NCI-H2196 (cell line): Measurements from ENCODE around the gene KLK14.

Experiments used
- DNase-seq: peaks from one replicate; lab custom pipeline; 2025; ENCODE audit not compliant: unreplicated experiment; lab: John Stamatoyannopoulos, UW

Gene KLK14, protein sequence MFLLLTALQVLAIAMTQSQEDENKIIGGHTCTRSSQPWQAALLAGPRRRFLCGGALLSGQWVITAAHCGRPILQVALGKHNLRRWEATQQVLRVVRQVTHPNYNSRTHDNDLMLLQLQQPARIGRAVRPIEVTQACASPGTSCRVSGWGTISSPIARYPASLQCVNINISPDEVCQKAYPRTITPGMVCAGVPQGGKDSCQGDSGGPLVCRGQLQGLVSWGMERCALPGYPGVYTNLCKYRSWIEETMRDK

DNA sequence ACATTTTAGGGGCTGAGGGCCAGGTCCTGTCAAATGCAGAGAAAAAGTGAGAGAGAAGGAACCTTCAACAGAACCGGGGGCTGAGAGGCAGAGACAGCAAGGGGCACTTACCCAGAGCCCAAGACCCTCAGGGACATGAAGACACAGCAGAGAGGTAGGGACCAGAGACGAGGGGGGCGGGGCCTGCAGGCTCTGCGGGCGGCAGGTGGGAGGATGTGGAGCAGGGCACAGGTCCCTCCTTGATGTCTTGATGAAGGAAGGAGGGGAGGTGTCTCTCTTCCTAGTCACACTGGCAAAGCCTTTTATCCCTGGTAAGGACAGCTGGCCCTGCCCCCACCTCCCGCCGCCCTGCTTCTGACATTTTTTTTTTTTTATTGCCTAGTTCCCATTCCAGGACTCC, at the start of gene KLK14:
TSS of gene KLK14 (minus strand) at position 277 of the 400 bp plus-strand sequence. CDS start at position 4, 273 bp downstream.
- no peak for DNase-seq

DNA sequence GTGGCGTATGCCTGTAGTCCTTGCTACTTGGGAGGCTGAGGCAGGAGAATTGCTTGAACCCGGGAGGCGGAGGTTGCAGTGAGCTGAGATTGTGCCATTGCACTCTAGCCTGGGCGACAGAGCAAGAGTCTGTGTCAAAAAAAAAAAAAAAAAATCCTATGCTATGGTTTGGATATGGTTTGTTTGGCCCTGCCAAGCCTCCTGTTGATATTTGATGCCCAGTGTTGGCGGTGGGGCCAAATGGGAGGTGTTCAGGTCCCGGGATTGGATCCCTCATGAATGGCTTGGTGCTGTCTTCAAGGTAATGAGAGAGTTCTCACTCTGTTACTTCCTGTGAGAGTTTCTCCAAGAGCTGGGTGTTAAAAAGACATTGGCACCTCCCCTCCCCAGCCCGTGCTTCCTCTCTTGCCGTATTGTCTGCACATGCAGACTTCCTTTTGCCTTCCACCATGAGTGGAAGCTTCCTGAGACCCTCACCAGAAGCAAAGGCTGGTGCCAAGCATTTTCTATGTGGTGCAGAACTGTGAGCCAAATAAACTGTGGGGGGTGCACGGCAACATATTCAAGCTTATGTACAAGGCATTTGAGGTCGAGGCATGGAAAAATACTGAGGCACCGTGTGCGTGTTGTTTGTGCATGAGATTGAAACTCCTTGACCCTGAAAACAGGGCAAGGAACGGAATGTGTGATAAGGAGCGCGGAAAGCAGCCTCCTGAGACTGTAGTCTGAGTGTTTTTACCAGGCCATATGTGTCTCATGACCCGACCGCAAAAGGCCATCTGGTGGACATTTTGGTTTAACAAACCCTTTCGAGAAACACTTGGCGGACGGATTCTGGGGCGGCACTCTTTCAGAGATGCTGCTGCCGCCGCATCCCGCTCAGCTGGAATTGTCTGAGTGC, 49.3 kb upstream of the KLK14 start:
- no peak for DNase-seq

DNA sequence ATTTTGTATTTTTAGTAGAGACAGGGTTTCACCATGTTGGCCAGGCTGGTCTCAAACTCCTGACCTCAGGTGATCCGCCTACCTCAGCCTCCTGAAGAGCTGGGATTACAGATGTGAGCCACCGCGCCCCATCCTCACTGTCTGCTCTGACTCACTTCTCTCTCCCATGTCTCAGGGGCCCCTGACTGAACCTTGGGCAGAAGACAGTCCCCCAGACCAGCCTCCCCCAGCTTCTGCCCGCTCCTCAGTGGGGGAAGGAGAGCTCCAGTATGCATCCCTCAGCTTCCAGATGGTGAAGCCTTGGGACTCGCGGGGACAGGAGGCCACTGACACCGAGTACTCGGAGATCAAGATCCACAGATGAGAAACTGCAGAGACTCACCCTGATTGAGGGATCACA, 47.0 kb upstream of the KLK14 start:
- DNase-seq = no peak

DNA sequence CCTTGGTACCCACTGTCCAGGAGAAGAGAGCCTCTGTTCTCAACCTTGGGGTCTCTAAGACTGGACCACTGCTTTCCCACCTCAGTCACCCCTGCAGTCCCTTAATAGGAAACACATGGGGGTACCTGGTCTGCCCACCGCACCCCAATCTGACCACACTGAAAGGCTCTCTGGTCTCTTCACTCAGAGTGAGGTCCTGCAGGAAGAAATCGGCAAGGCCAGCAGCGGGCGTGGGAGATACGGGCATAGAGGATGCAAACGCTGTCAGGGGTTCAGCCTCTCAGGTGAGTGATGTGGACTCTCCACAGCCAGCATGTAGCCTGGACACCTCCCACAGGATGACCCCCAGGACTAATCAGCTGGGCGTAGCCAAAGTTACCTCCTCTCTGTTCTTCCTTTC, 45.5 kb upstream of the KLK14 start:
- no peak for DNase-seq

DNA sequence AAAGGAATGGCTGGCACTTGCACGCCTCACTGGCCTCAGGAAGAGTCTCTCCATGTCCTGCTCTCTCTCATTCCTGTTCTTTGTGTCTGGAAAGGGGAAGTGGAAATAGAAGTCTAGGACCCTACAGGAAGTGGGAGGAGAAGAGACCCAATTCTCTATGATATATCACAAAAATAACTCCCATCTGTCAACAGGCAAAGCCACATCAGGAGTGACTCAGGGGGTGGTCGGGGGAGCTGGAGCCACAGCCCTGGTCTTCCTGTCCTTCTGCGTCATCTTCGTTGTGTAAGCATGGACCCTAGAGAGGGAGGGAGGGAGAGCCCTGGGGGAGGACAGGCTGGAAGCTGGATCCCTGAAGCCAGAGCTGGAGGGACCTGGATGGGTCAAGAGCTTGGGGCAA, 45.1 kb upstream of the KLK14 start:
- no peak for DNase-seq

DNA sequence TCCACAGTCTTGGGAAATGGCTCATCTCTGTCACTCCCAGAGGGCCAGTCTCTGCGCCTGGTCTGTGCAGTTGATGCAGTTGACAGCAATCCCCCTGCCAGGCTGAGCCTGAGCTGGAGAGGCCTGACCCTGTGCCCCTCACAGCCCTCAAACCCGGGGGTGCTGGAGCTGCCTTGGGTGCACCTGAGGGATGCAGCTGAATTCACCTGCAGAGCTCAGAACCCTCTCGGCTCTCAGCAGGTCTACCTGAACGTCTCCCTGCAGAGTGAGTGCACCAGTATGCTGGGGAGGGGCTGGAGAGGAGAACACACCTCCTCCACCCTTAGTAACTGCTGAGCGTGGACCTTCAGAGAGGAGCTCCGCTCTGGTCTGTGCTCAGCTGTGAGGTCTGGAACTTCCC, 44.3 kb upstream of the KLK14 start:
- no peak for DNase-seq

DNA sequence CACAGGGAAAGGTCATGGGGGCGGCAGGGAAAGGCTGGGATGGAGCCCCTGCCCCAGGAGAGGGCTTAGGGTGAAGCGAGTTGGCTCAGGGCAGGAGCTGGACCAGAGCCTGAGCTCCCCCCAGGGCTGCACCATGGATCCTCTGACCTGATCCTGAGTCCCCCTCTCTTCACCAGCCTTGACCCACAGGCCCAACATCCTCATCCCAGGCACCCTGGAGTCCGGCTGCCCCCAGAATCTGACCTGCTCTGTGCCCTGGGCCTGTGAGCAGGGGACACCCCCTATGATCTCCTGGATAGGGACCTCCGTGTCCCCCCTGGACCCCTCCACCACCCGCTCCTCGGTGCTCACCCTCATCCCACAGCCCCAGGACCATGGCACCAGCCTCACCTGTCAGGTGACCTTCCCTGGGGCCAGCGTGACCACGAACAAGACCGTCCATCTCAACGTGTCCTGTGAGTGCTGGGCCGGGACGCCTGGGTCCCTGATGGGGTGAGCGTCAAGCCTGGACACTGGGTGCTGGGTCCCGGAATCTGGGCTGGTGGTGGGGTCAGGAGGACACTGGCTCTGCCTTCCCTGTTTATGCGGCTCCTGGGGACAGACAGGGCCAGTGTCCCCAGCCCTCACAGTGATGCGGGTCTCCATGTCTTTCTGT, 42.9 kb upstream of the KLK14 start:
- no peak for DNase-seq

DNA sequence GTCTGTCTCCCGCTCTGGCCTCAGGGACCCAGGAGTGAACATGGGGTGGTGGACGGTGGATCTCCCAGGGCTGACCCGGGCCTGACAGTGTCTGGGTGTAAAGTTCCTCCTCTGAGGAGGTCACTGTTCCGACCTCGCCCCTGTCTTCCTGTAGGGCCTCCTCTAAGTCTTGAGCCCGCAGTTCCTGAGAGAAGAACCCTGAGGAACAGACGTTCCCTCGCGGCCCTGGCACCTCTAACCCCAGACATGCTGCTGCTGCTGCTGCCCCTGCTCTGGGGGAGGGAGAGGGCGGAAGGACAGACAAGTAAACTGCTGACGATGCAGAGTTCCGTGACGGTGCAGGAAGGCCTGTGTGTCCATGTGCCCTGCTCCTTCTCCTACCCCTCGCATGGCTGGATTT, 42.0 kb upstream of the KLK14 start, which contains the start of gene SIGLEC9:
TSS of gene SIGLEC9 (plus strand) at position 178 of the 400 bp plus-strand sequence. CDS start at position 247, 69 bp downstream.
- no peak for DNase-seq

DNA sequence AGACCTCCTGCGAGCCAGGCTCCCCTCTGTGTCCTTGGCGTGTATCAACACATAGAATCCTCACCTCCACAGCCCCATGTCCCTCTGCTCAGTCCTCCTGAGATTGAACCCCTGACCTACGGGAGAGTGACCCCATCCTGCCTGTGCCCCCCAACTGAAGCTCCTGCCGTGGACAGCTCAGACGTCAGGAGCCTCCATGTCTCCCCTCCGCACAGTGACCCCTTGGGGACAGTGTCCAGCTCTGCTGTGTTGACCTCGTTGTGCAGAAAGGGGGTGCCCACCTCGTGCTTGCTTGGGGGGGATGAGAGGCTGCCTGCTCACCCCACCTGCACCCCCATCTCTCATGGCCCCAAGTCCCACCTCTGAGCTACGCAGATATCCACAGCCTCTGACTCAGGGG, 41.5 kb upstream of the KLK14 start:
- DNase-seq = no peak

DNA sequence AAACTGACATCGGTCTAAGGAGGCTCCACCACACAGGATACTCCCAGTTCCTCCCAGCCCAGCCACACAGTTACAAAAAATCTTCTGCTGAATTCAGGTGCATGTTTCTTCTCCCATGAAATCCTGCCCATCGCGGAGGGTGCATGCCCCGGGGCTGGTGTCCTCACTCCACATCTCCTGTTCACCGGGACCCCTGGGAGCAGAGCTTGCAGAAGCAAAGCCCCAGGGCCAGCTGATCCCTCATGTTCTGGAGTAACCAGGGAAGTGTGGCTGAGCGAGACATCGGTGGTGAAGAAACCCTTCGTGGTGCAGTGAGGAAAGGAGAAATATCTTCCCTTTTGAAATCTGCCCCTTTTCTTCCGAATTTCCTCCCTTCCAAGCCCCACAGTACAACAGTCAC, 41.1 kb upstream of the KLK14 start:
- DNase-seq = no peak

DNA sequence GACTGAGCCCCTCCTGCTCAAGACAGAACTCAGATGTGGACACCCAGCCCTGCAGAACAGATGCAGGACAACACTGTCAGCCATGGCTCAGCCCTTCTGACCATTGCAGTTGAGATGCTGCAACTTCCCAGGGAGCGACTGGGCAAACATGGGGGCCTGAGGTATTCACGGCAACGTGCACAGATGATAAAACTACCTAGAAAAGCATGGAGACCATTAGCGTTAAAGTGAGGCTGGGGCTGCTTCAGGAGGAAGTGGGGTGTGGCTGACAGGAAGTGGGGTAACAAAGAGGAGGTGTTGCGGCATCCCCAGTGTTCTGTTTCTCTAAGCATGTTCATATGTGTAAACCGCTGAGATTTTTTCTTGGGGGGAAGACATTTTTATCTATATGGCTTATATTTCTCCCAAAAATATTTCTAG, 40.7 kb upstream of the KLK14 start:
- no peak for DNase-seq

DNA sequence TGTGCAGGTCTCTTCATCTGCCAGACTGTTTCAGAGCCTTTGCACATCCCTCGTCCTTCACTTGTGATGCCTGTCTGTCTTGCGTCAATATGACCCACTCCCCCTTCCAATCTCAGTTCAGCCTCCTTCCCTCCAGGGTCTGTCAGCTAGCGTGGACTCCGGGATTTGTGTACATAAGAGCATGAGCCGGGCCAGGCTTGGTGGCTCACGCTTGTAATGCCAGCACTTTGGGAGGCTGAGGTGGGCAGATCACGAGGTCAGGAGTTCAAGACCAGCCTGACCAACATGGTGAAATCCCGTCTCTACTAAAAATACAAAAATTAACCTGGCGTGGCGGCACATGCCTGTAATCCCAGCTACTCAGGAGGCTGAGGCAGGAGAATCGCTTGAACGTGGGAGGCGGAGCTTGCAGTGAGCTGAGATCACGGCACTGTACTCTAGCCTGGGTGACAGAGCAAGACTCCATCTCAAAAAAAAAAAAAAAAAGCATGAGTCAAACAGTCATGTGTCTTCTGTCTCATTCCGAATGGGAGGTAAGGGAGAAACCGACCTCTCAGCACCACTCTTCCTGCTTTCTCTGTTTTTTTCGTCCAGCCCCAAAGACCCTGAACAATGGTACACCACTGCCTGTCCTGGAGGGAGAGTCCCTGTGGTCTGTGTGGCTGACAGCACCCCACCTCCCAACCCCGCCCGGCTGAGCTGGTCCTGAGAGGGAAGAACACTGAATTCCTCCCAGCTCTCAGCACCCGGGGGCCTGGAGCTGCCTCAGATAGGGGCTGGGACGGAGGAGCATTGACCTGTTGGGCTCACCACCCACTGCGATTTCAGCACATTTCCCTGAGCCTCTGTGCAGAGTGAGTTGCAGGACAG, 39.7 kb upstream of the KLK14 start:
- DNase-seq = no peak

DNA sequence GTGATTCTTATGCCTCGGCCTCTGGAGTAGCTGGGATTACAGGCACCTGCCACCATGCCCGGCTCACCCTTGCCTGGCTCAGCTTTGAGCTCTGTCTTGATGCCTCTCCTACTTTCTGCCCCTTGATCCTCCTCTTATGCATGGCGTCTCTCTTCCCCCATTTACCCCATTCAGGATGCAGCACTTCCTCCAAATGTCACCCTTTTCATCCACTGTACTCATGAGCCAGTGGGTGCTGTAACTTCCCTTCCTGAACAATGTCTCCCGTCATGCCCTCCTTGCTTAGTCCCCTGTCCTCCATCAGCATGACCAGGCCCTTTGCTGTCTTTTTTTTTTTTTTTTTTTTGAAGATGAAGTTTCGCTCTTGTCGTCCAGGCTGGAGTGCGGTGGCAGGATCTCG, 38.6 kb upstream of the KLK14 start:
- DNase-seq = no peak

DNA sequence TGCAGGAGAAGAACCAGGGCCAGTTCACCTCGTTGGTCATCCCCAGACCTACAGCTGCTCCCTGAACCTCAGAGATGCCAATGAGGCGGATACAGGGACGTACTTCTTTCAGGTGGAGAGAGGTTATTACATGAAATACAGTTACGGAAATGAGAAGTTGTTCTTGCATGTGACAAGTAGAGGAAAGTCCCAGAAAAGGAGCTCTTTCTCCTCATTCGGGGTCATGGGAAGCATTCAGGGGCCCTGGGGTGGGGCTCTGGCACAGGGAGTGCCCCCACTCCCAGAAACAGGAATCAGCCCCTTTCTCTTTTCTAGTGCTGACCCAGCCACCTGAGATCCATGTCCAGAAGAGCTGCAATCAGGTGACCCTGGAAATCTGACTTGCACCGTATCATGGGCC, 37.5 kb upstream of the KLK14 start:
- no peak for DNase-seq

DNA sequence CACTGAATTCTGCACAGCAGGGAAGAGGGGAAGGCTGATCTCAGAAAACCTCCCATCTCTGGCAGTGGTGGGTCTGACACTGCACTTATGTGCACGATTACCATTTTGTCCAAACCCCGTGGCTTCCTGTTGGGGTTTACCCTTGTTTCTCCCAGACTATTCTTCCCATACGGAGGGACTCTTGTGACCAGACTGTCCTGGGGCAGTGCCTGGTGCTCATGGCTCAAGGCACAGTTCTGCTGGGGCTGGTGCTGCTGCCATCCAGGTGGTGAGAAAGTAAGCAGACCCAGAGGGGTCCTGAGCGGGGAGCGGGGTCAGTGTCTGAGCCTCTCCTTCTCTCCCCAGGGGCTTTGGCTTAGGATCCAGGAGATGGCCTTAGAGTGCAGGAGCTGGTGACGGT, 36.9 kb upstream of the KLK14 start:
- DNase-seq = no peak

DNA sequence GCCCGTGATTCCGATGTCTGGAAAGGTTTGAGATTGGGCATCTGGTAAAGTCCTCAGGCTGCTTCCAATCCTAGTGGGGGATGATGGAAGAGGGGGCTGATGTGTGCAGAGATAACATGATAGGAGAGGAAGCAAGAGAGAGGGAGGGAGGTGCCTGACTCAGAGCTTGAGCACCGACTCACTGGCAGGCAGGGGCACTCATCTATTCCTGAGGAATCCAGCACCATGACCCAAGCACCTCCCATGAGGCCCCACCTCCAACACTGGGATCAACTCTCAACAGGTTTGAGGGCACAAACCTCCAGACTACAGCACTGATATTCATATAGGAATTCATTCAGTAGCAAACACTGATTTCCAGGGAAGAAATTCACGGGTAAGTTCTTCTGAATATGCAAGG, 36.4 kb upstream of the KLK14 start:
- no peak for DNase-seq

DNA sequence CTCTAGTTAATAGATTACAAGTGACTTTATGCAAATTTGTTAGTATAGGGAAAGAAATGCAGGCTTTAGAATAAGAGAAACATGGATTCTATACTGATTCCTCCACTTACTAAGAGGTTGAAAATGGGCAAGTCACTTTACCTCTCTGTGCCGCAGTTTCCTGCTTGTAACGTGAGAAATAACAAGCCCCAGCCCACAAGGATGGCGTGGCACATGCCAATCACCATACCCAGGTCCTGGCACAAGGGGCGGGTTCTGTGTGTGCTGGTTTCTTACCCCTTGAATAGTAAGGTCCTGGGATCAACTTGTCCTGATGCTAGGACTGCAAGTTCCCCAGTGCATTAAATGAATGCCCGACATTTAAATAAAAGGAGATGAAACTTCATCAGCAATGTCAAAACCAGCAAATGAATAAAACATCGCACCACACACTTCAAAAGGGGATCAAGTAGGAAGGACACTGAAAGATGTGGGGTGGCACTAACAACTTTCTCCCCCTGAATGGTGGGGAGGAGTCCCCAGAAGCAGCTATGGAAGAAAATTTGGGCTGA, 34.1 kb upstream of the KLK14 start:
- DNase-seq = no peak

DNA sequence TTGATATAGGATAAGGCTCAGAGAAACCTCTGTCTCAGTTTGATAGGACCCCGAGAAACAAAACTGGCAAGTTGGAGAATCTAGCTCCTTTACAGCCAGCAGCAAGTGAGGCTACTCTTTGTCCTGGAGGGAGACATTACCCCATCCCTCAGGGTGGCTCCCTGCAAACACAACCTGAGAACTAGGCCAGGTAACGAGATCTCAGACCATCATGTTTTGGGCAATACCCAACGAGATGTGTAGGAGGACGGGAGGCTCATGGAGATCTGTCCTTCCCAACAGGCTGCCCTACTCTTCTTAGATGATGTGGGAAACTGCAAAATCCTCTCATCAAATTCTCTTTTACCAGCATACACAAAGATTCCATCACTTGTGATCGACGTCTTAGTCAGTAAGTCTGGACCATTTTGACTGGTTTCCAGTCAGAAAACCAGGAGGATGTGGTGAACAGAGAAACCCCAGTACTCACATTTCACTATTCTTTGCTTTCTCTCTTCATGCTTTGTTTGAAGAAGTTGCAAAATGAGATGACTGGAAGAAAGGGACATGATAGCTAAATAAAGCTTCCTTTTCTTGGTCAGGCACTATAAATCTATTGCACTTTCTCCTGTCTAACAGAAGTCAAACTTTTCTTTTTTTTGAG, 31.5 kb upstream of the KLK14 start:
- DNase-seq = no peak

DNA sequence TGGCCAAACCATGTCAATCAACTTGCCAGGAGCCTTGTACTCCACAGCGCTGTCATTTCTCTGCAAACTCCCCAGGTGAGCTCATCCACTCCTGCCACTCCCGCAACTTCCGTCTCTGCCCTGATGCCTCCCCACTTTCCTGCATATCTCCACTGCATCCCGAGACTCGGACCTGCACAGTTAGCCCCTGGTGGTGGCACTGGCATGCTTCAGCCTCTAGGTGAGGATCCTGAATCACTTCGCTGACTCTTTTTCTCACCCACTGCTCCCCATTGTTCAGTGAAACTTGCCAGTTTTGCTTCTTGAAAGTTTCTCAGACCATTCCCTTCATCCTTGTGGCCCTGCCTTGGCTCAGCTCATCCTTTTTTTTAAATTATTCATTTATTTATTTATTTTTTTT, 28.9 kb upstream of the KLK14 start:
- DNase-seq = no peak

DNA sequence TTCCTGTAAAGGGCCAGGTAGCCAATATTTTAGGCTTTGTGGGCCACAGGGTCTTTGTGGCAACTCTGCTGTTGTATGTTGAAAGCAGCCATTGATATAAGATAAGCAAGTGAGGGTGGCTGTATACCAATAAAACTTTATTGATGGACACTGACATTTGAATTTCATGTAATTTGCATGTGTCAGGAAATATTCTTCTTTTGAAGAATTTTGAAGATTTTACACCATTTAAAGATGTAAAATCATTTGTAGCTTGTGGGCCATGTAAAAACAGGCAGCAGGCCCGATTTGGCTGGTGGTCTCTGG, 27.9 kb upstream of the KLK14 start:
- DNase-seq = no peak
